H1 (cell line): ENCODE measurements around the gene MAPT. TPM values are rescaled to one million over a fixed set of nuclear protein-coding genes. Genes with fewer than 3 reads are reported as not detected.

Experiments used
- CTCF ChIA-PET: fragments of 300-600 bp; sonication (Branson Sonifier 250); formaldehyde crosslinking; loops from one replicate; lab custom pipeline; 2021; ENCODE audit not compliant: partially characterized antibody; lab: Charles Lee
- POLR2A ChIA-PET: fragments of 300-600 bp; sonication (Branson Sonifier 250); formaldehyde crosslinking; loops from one replicate; lab custom pipeline; 2021; ENCODE audit warnings: inconsistent platforms; ENCODE audit not compliant: partially characterized antibody; lab: Charles Lee
- DNase-seq, 2 experiments: peaks; one replicate each; pipeline versions ENCODE4 v3.0.0 to v3.0.0-alpha.2; 2010 to 2022; ENCODE audit warnings: low spot score in 2 of 2, low read depth in 1 of 2, mixed read lengths in 1 of 2
- FAIRE-seq: peaks from 2 replicates; lab custom pipeline; 2011; peaks lifted over from hg19 to GRCh38; lab: Jason Lieb, UNC
- H2AFZ ChIP-seq: 2 replicates; pipeline ENCODE4 v1.8.1; 2012; ENCODE audit warnings: low read length, inconsistent platforms
- H2AK5ac ChIP-seq: 2 replicates; pipeline ENCODE4 v1.6.1; 2013; ENCODE audit warnings: low read depth, low read length
- H2BK120ac ChIP-seq: replicated peaks from 2 replicates; pipeline ENCODE3; 2013; ENCODE audit warnings: low read depth, low read length, inconsistent platforms
- H2BK12ac ChIP-seq: 2 replicates; pipeline ENCODE4 v1.6.1; 2013; ENCODE audit warnings: low read depth, low read length
- H2BK15ac ChIP-seq: 2 replicates; pipeline ENCODE4 v1.6.1; 2013; ENCODE audit warnings: low read length
- H2BK20ac ChIP-seq: 2 replicates; pipeline ENCODE4 v1.6.1; 2013; ENCODE audit warnings: low read length
- H2BK5ac ChIP-seq: 2 replicates; pipeline ENCODE4 v1.6.1; 2013; ENCODE audit warnings: low read depth, low read length
- H3K14ac ChIP-seq: 2 replicates; pipeline ENCODE4 v1.6.1; 2013; ENCODE audit warnings: inconsistent platforms; ENCODE audit not compliant: insufficient read length
- H3K18ac ChIP-seq: 2 replicates; pipeline ENCODE4 v1.6.1; 2013; ENCODE audit warnings: low read length; ENCODE audit errors: extremely low read depth
- H3K23ac ChIP-seq: 2 replicates; pipeline ENCODE4 v1.6.1; 2013; ENCODE audit warnings: inconsistent platforms; ENCODE audit not compliant: insufficient read length
- H3K23me2 ChIP-seq: 2 replicates; pipeline ENCODE4 v1.6.1; 2013; ENCODE audit warnings: low read depth, low read length
- H3K27ac ChIP-seq: 2 replicates; pipeline ENCODE4 v1.6.1; 2011; ENCODE audit warnings: low read depth, low read length, inconsistent platforms
- H3K27me3 ChIP-seq, 4 experiments: replicated peaks in 1 of 4; 1 replicate in 1 of 4; 2 replicates in 3 of 4; pipeline versions ENCODE4 v1.6.1 to v1.8.1; 2011 to 2013; ENCODE audit warnings: low read length in 3 of 4, mild to moderate bottlenecking in 3 of 4, inconsistent platforms in 2 of 4, mixed read lengths in 2 of 4, moderate library complexity in 1 of 4; ENCODE audit not compliant: control insufficient read depth in 3 of 4, insufficient read depth in 3 of 4; ENCODE audit errors: extremely low read depth in 1 of 4
- H3K36me3 ChIP-seq, 4 experiments: 2 replicates each; pipeline versions ENCODE4 v1.6.1 to v1.8.1; 2011 to 2013; ENCODE audit warnings: mild to moderate bottlenecking in 4 of 4, low read length in 3 of 4, moderate library complexity in 2 of 4, control low read depth in 1 of 4, inconsistent platforms in 1 of 4; ENCODE audit not compliant: insufficient read depth in 4 of 4, control insufficient read depth in 2 of 4
- H3K4ac ChIP-seq: replicated peaks from 2 replicates; pipeline ENCODE3; 2013; ENCODE audit warnings: low read length, low read depth, mixed read lengths, inconsistent platforms; ENCODE audit not compliant: insufficient read length
- H3K4me1 ChIP-seq, 4 experiments: replicated peaks in 1 of 4; 1 replicate in 1 of 4; 2 replicates in 3 of 4; pipeline versions ENCODE4 v1.6.1 to v1.8.1; 2011 to 2013; ENCODE audit warnings: low read length in 3 of 4, inconsistent platforms in 2 of 4, mixed read lengths in 1 of 4; ENCODE audit not compliant: insufficient read depth in 4 of 4, control insufficient read depth in 3 of 4
- H3K4me2 ChIP-seq, 2 experiments: 2 replicates each; pipeline versions ENCODE4 v1.6.1 to v1.8.1; 2011 to 2013; ENCODE audit warnings: low read depth in 2 of 2, low read length in 2 of 2, control low read depth in 1 of 2, inconsistent platforms in 1 of 2, mild to moderate bottlenecking in 1 of 2; ENCODE audit not compliant: insufficient read depth in 1 of 2
- H3K4me3 ChIP-seq, 4 experiments: fragments of 200-600, 300-600 bp in 1 of 4; sonication (generic), shearing (Covaris generic), sonication (Bioruptor Twin) in 1 of 4; 2 replicates each; pipeline versions ENCODE4 v1.5.1 to v1.8.1; 2011 to 2016; ENCODE audit warnings: low read length in 4 of 4, low read depth in 3 of 4, control low read depth in 2 of 4, inconsistent platforms in 2 of 4, mild to moderate bottlenecking in 2 of 4, mixed read lengths in 1 of 4, moderate library complexity in 1 of 4; ENCODE audit not compliant: insufficient read depth in 2 of 4; ENCODE audit errors: extremely low read depth in 1 of 4
- H3K56ac ChIP-seq: replicated peaks from 2 replicates; pipeline ENCODE3; 2013; ENCODE audit warnings: low read depth, mild to moderate bottlenecking, mixed read lengths, low read length, inconsistent platforms; ENCODE audit not compliant: insufficient read length
- H3K79me1 ChIP-seq: 2 replicates; pipeline ENCODE4 v1.6.1; 2013; ENCODE audit warnings: low read depth, low read length, control low read depth
- H3K79me2 ChIP-seq, 2 experiments: 2 replicates each; pipeline versions ENCODE4 v1.6.1 to v1.8.1; 2012 to 2013; ENCODE audit warnings: low read length in 2 of 2, mild to moderate bottlenecking in 2 of 2, inconsistent platforms in 1 of 2; ENCODE audit not compliant: insufficient read depth in 2 of 2, control insufficient read depth in 1 of 2
- H3K9ac ChIP-seq, 4 experiments: replicated peaks in 1 of 4; 1 replicate in 1 of 4; 2 replicates in 3 of 4; pipeline versions ENCODE4 v1.6.1 to v1.8.1; 2011 to 2013; ENCODE audit warnings: low read depth in 3 of 4, low read length in 3 of 4, control low read depth in 2 of 4, mild to moderate bottlenecking in 2 of 4, moderate library complexity in 2 of 4, inconsistent platforms in 1 of 4; ENCODE audit errors: extremely low read depth in 1 of 4
- H3K9me3 ChIP-seq, 2 experiments: 2 replicates each; pipeline versions ENCODE4 v1.6.1 to v1.8.1; 2012 to 2013; ENCODE audit warnings: mild to moderate bottlenecking in 2 of 2, moderate library complexity in 2 of 2, control low read depth in 1 of 2, inconsistent platforms in 1 of 2, low read depth in 1 of 2, low read length in 1 of 2, mixed read lengths in 1 of 2; ENCODE audit not compliant: insufficient read depth in 2 of 2
- H4K20me1 ChIP-seq, 2 experiments: replicated peaks in 1 of 2; 2 replicates each; pipeline versions ENCODE3 to v1.8.1; 2011 to 2013; ENCODE audit warnings: inconsistent platforms in 2 of 2, low read length in 2 of 2, mild to moderate bottlenecking in 1 of 2; ENCODE audit not compliant: insufficient read depth in 2 of 2, control insufficient read depth in 1 of 2
- H4K5ac ChIP-seq: 2 replicates; pipeline ENCODE4 v1.6.1; 2013; ENCODE audit warnings: low read length, low read depth, mixed read lengths, inconsistent platforms; ENCODE audit not compliant: insufficient read length
- H4K8ac ChIP-seq: 2 replicates; pipeline ENCODE4 v1.8.0; 2013; ENCODE audit warnings: mild to moderate bottlenecking, moderate library complexity, low read length, inconsistent platforms; ENCODE audit not compliant: insufficient read depth; ENCODE audit errors: extremely low read depth
- H4K91ac ChIP-seq: replicated peaks from 2 replicates; pipeline ENCODE3; 2013; ENCODE audit warnings: low read length, mixed read lengths, inconsistent platforms; ENCODE audit not compliant: insufficient read length
- GTF2F1 ChIP-seq: IDR thresholded peaks from 2 replicates; pipeline ENCODE4 v1.6.1; 2012; ENCODE audit warnings: low read depth, low read length, improper control_type of control experiment, borderline replicate concordance
- POLR2AphosphoS5 ChIP-seq: IDR thresholded peaks from 2 replicates; pipeline ENCODE4 v1.6.1; 2011; ENCODE audit warnings: low read depth, low read length
- WGBS, 2 experiments: shearing (Covaris generic) in 1 of 2; methylation state at CpG; one replicate each; pipeline versions ENCODE4 v1.1.6 to v1.1.7; 2013 to 2015; ENCODE audit warnings: low lambda C conversion rate in 2 of 2, mixed read lengths in 2 of 2, inconsistent platforms in 1 of 2, low coverage in 1 of 2, missing lambda C conversion rate in 1 of 2; ENCODE audit not compliant: insufficient replicate concordance in 2 of 2, insufficient coverage in 1 of 2, insufficient read length in 1 of 2; ENCODE audit errors: extremely low coverage in 1 of 2, missing lambda C conversion rate in 1 of 2; 5-methylcytosine and 5-hydroxymethylcytosine counted together
- polyA plus RNA-seq, 7 experiments: library from polyadenylated mRNA; depleted of rRNA in 3 of 7; stranded (reverse) in 5 of 7; unstranded in 2 of 7; fragments of >200 nt in 5 of 7; fragments of 200-250 nt in 2 of 7; gene quantifications; 1 replicate in 5 of 7; 2 replicates in 1 of 7; 4 replicates in 1 of 7; pipeline versions ENCODE4 v1.2.1 to v1.2.3, GENCODE V29; 2011 to 2013; ENCODE audit warnings: missing spikeins in 2 of 7, mixed read lengths in 2 of 7
- total RNA-seq: library from RNA; stranded (reverse); fragmentation: NEBNext Ultra II Directional; extraction: Animal tissue kit (Norgen Biotek cat#: 25700); gene quantifications from 2 replicates; pipeline ENCODE4 v1.2.1, GENCODE V29; 2021

Gene MAPT
- total and polyA plus RNA-seq, 2 of the 8 experiments (the other 6 are each of a cell fraction or from before 2014, with no cell fraction given) = 0.54 to 1.7 TPM

- Histone ChIP-seq H3K79me1 (no peaks in the 10 kb centered on the region; the same call in 1 of the 2 replicates), H3K18ac (no peak overlapping the region), H3K36me3 (peaks cover 13 to 24% (median 18%) of the 10 kb centered on the region in 4 experiments), H3K23ac (no peak overlapping the region), H4K8ac (no peak overlapping the region), H2BK5ac (no peak overlapping the region), H2BK12ac (no peak overlapping the region), H3K79me2 (peaks cover 0 to 50% of the 10 kb centered on the region in 2 experiments; a peak in 3 of 4 replicates), H3K27ac (no peak overlapping the region), H3K4me2 (no peak overlapping the region), H2BK15ac (no peak overlapping the region), H2AFZ (no peak overlapping the region), H4K5ac (no peak overlapping the region), H4K20me1 (peaks cover 0 to 2% of the 10 kb centered on the region in 2 experiments), H3K27me3 (no peaks in the 10 kb centered on the region), H3K14ac (no peak overlapping the region), H2AK5ac (no peak overlapping the region), H4K91ac (no peak overlapping the region), H3K56ac (no peak overlapping the region), H3K4me3 (no peak overlapping the region), H3K4me1 (peaks cover 0 to 6% (median 3%) of the 10 kb centered on the region in 4 experiments; a peak in 4 of 7 replicates), H3K23me2 (no peaks in the 10 kb centered on the region), H3K9me3 (no peaks in the 10 kb centered on the region), H3K4ac (no peak overlapping the region), H2BK20ac (no peak overlapping the region), H2BK120ac (no peak overlapping the region), H3K9ac (no peak overlapping the region)
- TF ChIP-seq POLR2AphosphoS5 (0 out of 2 replicates have a peak, but pooled peaks have one; percentile 12), GTF2F1 (no peak)
- FAIRE-seq (no peak), DNase-seq (no peak)
- ChIA-PET POLR2A (interaction anchor here (0.7 kb wide), 2 partner anchors 132 to 343 kb away, joined by 3 to 4 read pairs; no protein-coding TSS in a partner anchor), CTCF (interaction anchor here (0.6 to 3.5 kb wide), 4 partner anchors 9 to 1222 kb away, joined by 3 to 19 read pairs (median 4); no protein-coding TSS in a partner anchor)
- WGBS, 2 experiments = 91% methylated on average over 8 of the region's 8 CpGs; no CpG with 5 or more reads in 1 of the 2 experiments
Observed at GRCh38 chr17:46053911-46054534, 159.7 kb downstream of the MAPT start.
